Measurements from ENCODE around the gene MRPL2. TPM values are rescaled to one million over a fixed set of nuclear protein-coding genes. Genes with fewer than 3 reads are reported as not detected.

MRPL2 gene
- total RNA-seq, 1 donor from 2014 or later: 14.2 TPM

DNA sequence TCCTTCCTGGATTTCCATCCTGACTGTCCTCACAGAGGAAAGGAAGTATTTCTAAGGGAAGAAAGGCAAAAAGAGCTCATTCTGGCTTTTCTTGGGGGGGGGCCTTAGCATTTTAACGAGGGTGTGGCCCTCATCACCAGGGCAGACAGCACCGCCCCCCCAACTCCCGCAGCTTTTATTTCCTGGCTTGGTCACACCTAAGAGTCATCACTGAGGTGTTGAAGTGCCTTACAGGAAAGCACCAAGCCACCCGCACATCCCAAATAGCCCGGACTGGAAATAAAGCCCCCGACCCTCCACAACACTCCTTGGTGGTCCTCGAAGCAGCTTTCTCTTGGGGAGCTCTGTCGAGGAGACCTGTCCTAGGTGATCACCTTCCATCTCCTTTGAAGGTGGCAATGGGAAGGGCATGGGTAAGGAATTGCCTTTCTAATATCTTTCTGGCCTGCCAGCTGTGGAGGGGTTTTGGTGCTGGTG is 18.1 kb upstream of the MRPL2 start:
- Histone ChIP-seq H3K27ac (peak overlapping the region; percentile 88), H3K4me1 (peaks cover 24% of the 10 kb centered on the region), H3K36me3 (no peaks in the 10 kb centered on the region), H3K9me3 (no peaks in the 10 kb centered on the region), H3K4me3 (peak overlapping the region; percentile 71 to 91), H3K27me3 (no peaks in the 10 kb centered on the region)
- TF ChIP-seq POLR2AphosphoS5 (IDR thresholded peaks at IDR 0.05; ENCODE audit: insufficient read depth in 1 of 2, low read depth in 1 of 2) (no peak), POLR2A (IDR thresholded peaks at IDR 0.05) (no peak)
- TF ChIP-seq, protein P1, sequence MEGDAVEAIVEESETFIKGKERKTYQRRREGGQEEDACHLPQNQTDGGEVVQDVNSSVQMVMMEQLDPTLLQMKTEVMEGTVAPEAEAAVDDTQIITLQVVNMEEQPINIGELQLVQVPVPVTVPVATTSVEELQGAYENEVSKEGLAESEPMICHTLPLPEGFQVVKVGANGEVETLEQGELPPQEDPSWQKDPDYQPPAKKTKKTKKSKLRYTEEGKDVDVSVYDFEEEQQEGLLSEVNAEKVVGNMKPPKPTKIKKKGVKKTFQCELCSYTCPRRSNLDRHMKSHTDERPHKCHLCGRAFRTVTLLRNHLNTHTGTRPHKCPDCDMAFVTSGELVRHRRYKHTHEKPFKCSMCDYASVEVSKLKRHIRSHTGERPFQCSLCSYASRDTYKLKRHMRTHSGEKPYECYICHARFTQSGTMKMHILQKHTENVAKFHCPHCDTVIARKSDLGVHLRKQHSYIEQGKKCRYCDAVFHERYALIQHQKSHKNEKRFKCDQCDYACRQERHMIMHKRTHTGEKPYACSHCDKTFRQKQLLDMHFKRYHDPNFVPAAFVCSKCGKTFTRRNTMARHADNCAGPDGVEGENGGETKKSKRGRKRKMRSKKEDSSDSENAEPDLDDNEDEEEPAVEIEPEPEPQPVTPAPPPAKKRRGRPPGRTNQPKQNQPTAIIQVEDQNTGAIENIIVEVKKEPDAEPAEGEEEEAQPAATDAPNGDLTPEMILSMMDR (IDR thresholded peaks at IDR 0.05): no peak
- intact Hi-C loops (cut with DNase I): loop anchor here (10.0 kb wide), 1 partner anchor 47 kb away; no protein-coding TSS in a partner anchor
- no peak for DNase-seq (ENCODE audit: extremely low spot score in 2 of 2)

DNA sequence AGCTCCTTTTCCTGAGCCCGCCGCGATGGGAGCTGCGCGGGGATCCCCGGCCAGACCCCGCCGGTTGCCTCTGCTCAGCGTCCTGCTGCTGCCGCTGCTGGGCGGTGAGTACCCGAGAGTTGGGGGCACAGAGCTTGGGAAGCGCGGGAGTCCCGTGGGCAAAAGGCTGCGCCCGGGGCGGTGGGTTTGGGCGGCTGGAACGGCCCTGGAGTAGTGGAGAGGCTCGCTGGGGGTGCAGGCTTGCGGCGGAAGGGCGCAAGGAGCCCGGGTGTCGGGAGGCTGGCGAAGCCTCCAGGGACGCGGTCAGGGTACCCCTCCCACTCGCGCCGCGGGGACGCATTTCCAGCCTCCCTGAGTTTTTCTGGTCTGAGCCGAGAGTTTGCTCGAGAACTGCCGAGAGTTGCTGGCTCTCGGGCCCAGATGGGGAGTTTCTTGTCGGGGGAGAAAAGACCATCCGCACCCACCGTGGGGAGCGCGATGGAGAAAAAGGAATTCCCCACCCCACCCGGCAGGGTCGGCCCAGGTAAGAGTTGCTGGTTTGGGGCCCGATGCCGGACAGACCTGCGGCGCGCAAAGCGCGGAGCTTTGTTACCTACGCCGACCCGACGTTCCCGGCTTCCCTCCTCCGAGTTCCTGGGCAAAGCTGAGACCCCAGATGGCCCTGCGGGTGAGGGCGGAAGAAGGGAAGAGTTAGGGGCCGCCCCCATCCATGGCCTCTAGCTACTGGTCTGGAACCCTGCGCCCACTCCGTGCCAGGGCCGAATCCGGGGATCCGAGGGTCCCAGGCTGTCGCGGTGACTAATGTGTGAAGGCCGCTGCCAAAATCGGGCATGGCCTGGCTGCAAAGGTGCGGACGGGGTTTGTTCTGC is 17.5 kb upstream of the MRPL2 start:
- Histone ChIP-seq H3K9me3 (no peaks in the 10 kb centered on the region), H3K4me1 (peaks cover 24% of the 10 kb centered on the region), H3K27me3 (no peaks in the 10 kb centered on the region), H3K4me3 (peak overlapping the region; percentile 71 to 91), H3K36me3 (no peaks in the 10 kb centered on the region), H3K27ac (peak overlapping the region; percentile 88)
- intact Hi-C loops (cut with DNase I): loop anchor here (10.0 kb wide), 1 partner anchor 48 kb away; no protein-coding TSS in a partner anchor
- TF ChIP-seq POLR2AphosphoS5 (IDR thresholded peaks at IDR 0.05; ENCODE audit: insufficient read depth in 1 of 2, low read depth in 1 of 2) (peak in 1 of 2 donors; percentile 48), POLR2A (IDR thresholded peaks at IDR 0.05) (no peak)
- no peak for DNase-seq (ENCODE audit: extremely low spot score in 2 of 2)

DNA sequence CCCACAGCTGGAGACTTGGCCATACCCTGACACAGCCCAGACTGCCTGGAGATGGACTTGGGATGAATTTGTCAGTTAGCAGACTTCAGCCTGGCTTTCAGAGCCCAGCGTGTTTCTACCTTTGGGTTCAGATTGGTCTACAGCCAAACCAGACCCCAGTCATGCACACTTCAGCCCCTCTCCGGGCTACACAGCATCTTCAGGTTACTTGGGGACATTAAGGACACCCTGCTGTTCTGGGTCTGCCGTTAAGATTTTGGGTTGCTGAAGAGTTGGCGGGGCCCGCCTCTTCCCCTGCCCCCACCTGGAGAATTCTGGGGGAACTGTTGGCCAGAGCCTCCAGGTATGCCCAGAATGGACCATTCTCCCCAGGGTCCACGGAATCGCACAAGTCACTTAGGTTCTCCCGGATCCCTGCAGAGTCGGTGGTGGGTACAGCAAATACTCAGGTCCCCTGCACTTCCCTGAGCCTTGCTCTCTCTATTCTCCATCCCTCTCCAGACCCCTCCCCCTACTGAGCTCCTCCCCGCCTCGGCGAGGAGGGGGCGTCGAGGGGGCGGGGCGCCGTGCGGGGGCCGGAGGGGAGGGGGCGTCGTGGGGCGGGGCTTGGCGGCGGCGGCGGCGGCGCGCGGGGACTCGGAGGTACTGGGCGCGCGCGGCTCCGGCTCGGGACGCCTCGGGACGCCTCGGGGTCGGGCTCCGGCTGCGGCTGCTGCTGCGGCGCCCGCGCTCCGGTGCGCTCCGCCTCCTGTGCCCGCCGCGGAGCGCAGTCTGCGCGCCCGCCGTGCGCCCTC is 16.6 kb upstream of the MRPL2 start, which contains the start of gene PTK7:
Gene PTK7, plus strand, starts transcription at position 645 of the 794 bp plus-strand sequence. CDS start 175 bp downstream, outside the sequence.
- H3K36me3 ChIP-seq: no peaks in the 10 kb centered on the region
- TF ChIP-seq POLR2AphosphoS5 (IDR thresholded peaks at IDR 0.05; ENCODE audit: insufficient read depth in 1 of 2, low read depth in 1 of 2): peak in 1 of 2 donors; percentile 56
- TF ChIP-seq, protein P1 (IDR thresholded peaks at IDR 0.05): no peak
- TF ChIP-seq POLR2A (IDR thresholded peaks at IDR 0.05): peak in 1 of 2 donors; percentile 22
- no peak for DNase-seq (ENCODE audit: extremely low spot score in 2 of 2)
- H3K4me3 ChIP-seq: peak within 1 kb of the TSS; percentile 71 to 91
- no peaks in the 10 kb centered on the region for H3K9me3 ChIP-seq
- H3K4me1 ChIP-seq: peaks cover 24% of the 10 kb centered on the region
- no peaks in the 10 kb centered on the region for H3K27me3 ChIP-seq
- intact Hi-C loops (cut with DNase I): loop anchor here (10.0 kb wide), 1 partner anchor 49 kb away; no protein-coding TSS in a partner anchor
- peak within 1 kb of the TSS; percentile 88 for H3K27ac ChIP-seq

DNA sequence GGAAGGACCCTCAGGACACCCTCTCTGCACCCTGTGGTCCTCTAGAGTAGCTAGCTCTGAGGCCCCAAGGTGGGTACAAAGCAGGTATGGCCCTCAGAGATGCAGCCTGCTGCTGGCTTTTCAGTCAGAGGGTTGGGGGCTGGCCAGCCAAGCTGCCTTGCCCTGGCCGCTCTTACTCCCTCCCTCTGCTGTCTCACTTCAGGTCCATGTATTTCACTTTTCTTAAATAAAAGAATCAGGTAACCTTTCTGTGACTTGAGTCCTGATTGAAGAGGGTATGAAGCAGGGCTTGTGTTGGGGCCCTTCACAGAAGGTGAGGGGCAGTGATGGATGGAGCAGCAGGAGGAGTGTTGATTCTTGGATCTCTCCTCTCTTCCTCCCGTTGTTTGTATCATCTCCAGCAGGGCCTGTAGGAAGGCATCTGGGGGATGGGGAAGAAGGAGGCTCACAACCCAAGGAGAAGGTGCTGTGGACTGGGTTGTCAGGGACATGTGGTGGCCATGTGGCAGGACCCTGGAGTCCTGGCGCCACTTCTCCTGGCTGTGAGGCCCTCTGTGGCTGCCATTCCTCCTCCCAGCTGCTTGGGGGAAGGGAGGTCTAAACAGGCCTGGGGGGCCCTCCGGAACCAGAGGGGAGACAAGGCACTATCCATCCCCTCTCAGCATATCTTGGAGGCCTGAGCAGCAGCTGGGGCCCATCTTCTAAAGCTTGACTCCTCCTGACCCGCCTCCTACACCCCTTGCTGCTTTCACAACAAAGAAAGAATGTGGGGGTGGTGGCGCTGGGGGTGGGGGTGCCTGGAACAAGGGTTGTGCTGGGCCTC is 15.8 kb upstream of the MRPL2 start:
- H3K36me3 ChIP-seq: no peaks in the 10 kb centered on the region
- intact Hi-C loops (cut with DNase I): loop anchor here (10.0 kb wide), 1 partner anchor 50 kb away; no protein-coding TSS in a partner anchor
- TF ChIP-seq, protein P1 (IDR thresholded peaks at IDR 0.05): no peak
- TF ChIP-seq POLR2AphosphoS5 (IDR thresholded peaks at IDR 0.05; ENCODE audit: insufficient read depth in 1 of 2, low read depth in 1 of 2): peak in 1 of 2 donors; percentile 64
- DNase-seq (ENCODE audit: extremely low spot score in 2 of 2): no peak
- peaks cover 24% of the 10 kb centered on the region for H3K4me1 ChIP-seq
- H3K9me3 ChIP-seq: no peaks in the 10 kb centered on the region
- peak overlapping the region; percentile 71 to 91 for H3K4me3 ChIP-seq
- H3K27me3 ChIP-seq: no peaks in the 10 kb centered on the region
- H3K27ac ChIP-seq: peak overlapping the region; percentile 88

Data from vagina (tissue), 2 donors.